OCI-LY1 (cell line): Measurements from ENCODE around the gene NEB.
"Not testable (repeated sequence)": the region's sequence is repeated elsewhere in the genome, so short reads cannot be mapped to it uniquely, and the experiment has no call there.

Experiments used
- H2AFZ ChIP-seq: fragments of 200-600 bp; sonication (generic), shearing (Covaris generic); 2 replicates; pipeline ENCODE4 v1.6.0; 2014; ENCODE audit warnings: antibody characterized with exemption, mild to moderate bottlenecking, low read length
- H3F3A ChIP-seq: fragments of 200-600 bp; sonication (generic), shearing (Covaris generic); 2 replicates; pipeline ENCODE4 v1.6.0; 2014; ENCODE audit warnings: mild to moderate bottlenecking, antibody characterized with exemption, low read length, moderate library complexity; ENCODE audit not compliant: insufficient read depth
- H3K27ac ChIP-seq: fragments of 200-600 bp; sonication (generic); 2 replicates; pipeline ENCODE4 v1.5.1; 2014; ENCODE audit warnings: low read length, mixed run types, mild to moderate bottlenecking, low read depth; ENCODE audit not compliant: poor library complexity, severe bottlenecking
- H3K27me3 ChIP-seq: fragments of 200-600 bp; sonication (generic); 2 replicates; pipeline ENCODE4 v1.6.0; 2014; ENCODE audit warnings: antibody characterized with exemption, mild to moderate bottlenecking, low read length, moderate library complexity; ENCODE audit not compliant: insufficient read depth
- H3K36me3 ChIP-seq: fragments of 200-600 bp; sonication (generic); 2 replicates; pipeline ENCODE4 v1.6.1; 2014; ENCODE audit warnings: mild to moderate bottlenecking, antibody characterized with exemption, low read length, moderate library complexity, mixed read lengths; ENCODE audit not compliant: insufficient read depth
- H3K4me1 ChIP-seq: fragments of 200-600 bp; sonication (generic); 2 replicates; pipeline ENCODE4 v1.5.1; 2014; ENCODE audit warnings: mild to moderate bottlenecking, low read length, moderate library complexity; ENCODE audit not compliant: insufficient read depth, severe bottlenecking
- H3K4me2 ChIP-seq: fragments of 200-600 bp; sonication (generic), shearing (Covaris generic); 2 replicates; pipeline ENCODE4 v1.6.1; 2014; ENCODE audit warnings: low read length
- H3K4me3 ChIP-seq: fragments of 200-600 bp; sonication (generic); 2 replicates; pipeline ENCODE4 v1.5.1; 2014; ENCODE audit warnings: low read length, low read depth, mild to moderate bottlenecking, mixed read lengths; ENCODE audit not compliant: poor library complexity, severe bottlenecking
- H3K79me2 ChIP-seq: fragments of 200-600 bp; shearing (Covaris generic); 2 replicates; pipeline ENCODE4 v1.6.1; 2016; ENCODE audit warnings: mixed run types, low read length, mixed read lengths; ENCODE audit not compliant: insufficient read depth
- H3K9ac ChIP-seq: fragments of 200-600 bp; sonication (generic), shearing (Covaris generic); 2 replicates; pipeline ENCODE4 v1.6.1; 2014; ENCODE audit warnings: mild to moderate bottlenecking, low read length, mixed read lengths
- H3K9me2 ChIP-seq: fragments of 200-600 bp; sonication (generic), shearing (Covaris generic); 2 replicates; pipeline ENCODE4 v1.6.1; 2014; ENCODE audit warnings: low read depth, mild to moderate bottlenecking, low read length, mixed read lengths
- H3K9me3 ChIP-seq: fragments of 200-600 bp; shearing (Covaris generic); 2 replicates; pipeline ENCODE4 v1.6.1; 2014; ENCODE audit warnings: low read length, mixed read lengths
- H4K20me1 ChIP-seq: fragments of 200-600 bp; sonication (generic), shearing (Covaris generic); 2 replicates; pipeline ENCODE4 v1.6.0; 2016; ENCODE audit warnings: mild to moderate bottlenecking, low read length; ENCODE audit not compliant: insufficient read depth

NEB gene

DNA sequence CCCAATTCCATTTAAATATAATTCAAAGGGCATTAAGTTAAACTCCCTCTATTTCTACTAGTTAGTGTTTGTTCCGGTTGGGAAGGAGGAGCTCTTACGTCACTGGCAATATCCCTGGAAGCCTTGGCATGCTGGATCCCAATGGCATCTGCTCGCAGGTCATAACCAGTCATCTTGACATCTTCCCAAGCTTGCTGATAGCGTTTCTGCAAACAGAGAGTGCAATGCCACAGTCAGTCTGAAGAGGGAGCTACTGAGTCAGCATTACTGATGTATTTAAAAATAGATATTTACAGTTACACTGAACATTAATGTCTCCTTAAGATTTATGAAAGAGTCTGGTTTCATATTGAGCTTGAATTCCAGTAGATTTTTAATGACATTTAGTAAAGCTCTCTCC, 132.5 kb downstream of the NEB start:
- not testable (repeated sequence) for H3K36me3 ChIP-seq, H4K20me1 ChIP-seq, H3K4me3 ChIP-seq, H3K4me2 ChIP-seq, H3K9me2 ChIP-seq, H3F3A ChIP-seq, H3K79me2 ChIP-seq, H2AFZ ChIP-seq, H3K4me1 ChIP-seq, H3K27ac ChIP-seq, H3K9ac ChIP-seq, H3K9me3 ChIP-seq, H3K27me3 ChIP-seq

DNA sequence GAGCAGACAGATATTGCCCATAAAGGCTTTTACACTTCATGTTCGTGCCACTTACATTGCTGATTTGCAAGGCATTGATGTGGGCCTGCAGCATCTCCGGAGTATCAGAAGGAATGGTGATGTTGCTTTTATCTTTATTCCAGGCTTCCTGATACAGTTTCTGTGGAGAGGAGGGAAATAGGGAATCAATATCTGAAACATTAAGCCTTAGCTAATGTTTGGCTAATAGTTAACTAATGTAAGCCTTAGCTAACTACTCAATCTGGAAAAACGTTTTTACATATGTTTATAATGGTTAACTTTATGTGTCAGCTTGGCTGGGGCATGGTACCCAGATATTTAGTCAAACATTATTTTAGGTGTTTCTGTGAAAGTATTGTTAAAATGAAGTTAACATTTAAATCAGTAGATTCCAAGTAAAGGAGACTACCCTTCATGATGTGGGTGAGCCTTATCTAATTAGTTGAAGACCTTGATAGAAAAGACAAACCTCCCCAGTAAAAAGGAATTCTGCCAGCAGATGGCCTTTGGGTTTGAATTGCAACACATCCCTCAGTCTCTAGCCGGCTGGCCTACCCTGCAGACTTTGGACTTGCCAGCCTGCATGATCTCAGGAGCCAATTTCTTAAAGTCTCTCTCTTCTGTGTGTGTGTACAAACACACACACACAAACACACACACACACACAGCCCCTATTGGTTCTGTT, 137.2 kb downstream of the NEB start:
- not testable (repeated sequence) for H3K79me2 ChIP-seq, H3K9me2 ChIP-seq, H3K27me3 ChIP-seq, H3K27ac ChIP-seq, H3K9me3 ChIP-seq, H3K4me2 ChIP-seq, H3K4me1 ChIP-seq, H3K4me3 ChIP-seq, H4K20me1 ChIP-seq, H2AFZ ChIP-seq, H3K9ac ChIP-seq, H3K36me3 ChIP-seq, H3F3A ChIP-seq

DNA sequence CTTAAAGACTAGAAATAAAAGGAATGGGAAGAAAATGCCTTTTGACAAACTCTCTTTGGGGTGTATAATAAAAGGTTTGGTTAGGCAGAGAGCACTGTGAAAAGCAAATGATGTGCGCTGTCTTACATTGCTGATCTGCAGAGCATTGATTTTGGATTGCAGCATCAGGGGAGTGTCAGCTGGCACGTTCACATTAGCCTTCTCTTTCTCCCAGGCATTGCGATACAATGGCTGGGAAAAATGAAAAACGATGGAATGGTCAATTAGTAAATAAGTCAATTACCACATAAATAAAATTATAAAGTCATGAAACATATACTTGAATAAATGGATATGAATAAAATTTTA, 142.4 kb downstream of the NEB start:
- H3K4me2 ChIP-seq, H3F3A ChIP-seq, H3K27ac ChIP-seq, H3K9me3 ChIP-seq, H3K27me3 ChIP-seq, H3K9ac ChIP-seq, H3K36me3 ChIP-seq, H2AFZ ChIP-seq, H3K9me2 ChIP-seq, H3K4me3 ChIP-seq, H3K4me1 ChIP-seq, H4K20me1 ChIP-seq, H3K79me2 ChIP-seq: not testable (repeated sequence)

DNA sequence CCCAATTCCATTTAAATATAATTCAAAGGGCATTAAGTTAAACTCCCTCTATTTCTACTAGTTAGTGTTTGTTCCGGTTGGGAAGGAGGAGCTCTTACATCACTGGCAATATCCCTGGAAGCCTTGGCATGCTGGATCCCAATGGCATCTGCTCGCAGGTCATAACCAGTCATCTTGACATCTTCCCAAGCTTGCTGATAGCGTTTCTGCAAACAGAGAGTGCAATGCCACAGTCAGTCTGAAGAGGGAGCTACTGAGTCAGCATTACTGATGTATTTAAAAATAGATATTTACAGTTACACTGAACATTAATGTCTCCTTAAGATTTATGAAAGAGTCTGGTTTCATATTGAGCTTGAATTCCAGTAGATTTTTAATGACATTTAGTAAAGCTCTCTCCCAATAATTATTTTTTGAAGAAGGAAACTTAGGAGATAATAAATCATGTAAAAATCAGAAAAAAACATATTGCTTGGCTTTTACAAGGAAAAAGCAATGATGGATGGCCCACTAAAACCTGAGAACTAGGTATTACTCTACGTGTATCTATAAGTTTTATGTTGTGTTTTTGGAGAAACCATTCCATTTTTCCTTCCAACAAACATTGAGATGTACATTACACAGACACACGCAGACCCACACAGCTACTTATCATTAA, 142.9 kb downstream of the NEB start:
- H4K20me1 ChIP-seq, H3K79me2 ChIP-seq, H3K9me3 ChIP-seq, H3K4me3 ChIP-seq, H3K4me1 ChIP-seq, H3K27me3 ChIP-seq, H2AFZ ChIP-seq, H3K36me3 ChIP-seq, H3F3A ChIP-seq, H3K9ac ChIP-seq, H3K9me2 ChIP-seq, H3K27ac ChIP-seq, H3K4me2 ChIP-seq: not testable (repeated sequence)

DNA sequence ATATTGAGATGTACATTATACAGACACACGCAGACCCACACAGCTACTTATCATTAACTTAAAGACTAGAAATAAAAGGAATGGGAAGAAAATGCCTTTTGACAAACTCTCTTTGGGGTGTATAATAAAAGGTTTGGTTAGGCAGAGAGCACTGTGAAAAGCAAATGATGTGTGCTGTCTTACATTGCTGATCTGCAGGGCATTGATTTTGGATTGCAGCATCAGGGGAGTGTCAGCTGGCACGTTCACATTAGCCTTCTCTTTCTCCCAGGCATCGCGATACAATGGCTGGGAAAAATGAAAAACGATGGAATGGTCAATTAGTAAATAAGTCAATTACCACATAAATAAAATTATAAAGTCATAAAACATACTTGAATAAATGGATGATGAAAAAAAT, 153.0 kb downstream of the NEB start:
- not testable (repeated sequence) for H3K4me3 ChIP-seq, H3K27me3 ChIP-seq, H4K20me1 ChIP-seq, H3K9ac ChIP-seq, H2AFZ ChIP-seq, H3K9me3 ChIP-seq, H3K9me2 ChIP-seq, H3K36me3 ChIP-seq, H3F3A ChIP-seq, H3K4me2 ChIP-seq, H3K79me2 ChIP-seq, H3K4me1 ChIP-seq, H3K27ac ChIP-seq

DNA sequence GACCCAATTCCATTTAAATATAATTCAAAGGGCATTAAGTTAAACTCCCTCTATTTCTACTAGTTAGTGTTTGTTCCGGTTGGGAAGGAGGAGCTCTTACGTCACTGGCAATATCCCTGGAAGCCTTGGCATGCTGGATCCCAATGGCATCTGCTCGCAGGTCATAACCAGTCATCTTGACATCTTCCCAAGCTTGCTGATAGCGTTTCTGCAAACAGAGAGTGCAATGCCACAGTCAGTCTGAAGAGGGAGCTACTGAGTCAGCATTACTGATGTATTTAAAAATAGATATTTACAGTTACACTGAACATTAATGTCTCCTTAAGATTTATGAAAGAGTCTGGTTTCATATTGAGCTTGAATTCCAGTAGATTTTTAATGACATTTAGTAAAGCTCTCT, 153.6 kb downstream of the NEB start:
- H2AFZ ChIP-seq, H3K4me2 ChIP-seq, H3K4me3 ChIP-seq, H3K79me2 ChIP-seq, H3K9me3 ChIP-seq, H4K20me1 ChIP-seq, H3F3A ChIP-seq, H3K36me3 ChIP-seq, H3K27ac ChIP-seq, H3K27me3 ChIP-seq, H3K4me1 ChIP-seq, H3K9ac ChIP-seq, H3K9me2 ChIP-seq: not testable (repeated sequence)
